ENCODE data around the gene IL24. TPM values are rescaled to one million over a fixed set of nuclear protein-coding genes. Genes with fewer than 3 reads are reported as not detected.
A peak's percentile ranks its signal among the peaks of the same experiment; 100 is the strongest.

IL24 gene
- total RNA-seq, 3 donors from 2014 or later (not counting 1 experiment from before 2014, with no cell fraction given), result not detected

DNA sequence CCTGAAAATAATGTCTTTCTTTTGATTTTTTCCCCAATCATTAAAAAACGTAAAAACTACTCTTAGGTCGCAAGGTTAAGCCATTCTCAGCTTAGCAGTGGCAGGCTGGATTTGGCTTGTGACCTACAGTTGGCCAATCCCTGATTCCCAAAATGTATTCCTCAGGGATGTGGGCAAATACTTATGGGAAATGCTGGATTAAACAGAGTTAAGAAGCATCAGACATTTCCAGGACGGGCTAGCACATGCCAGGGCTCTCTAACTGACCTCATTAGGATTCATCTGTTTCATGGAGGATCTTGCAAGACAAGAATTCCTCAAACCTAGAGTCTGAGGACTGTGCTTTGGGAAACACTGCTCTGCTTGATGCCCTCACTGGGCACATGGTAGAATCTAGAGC is 982 bp upstream of the IL24 start:
- WGBS (ENCODE audit: insufficient coverage), result 89% methylated on average over 3 of the region's 3 CpGs

DNA sequence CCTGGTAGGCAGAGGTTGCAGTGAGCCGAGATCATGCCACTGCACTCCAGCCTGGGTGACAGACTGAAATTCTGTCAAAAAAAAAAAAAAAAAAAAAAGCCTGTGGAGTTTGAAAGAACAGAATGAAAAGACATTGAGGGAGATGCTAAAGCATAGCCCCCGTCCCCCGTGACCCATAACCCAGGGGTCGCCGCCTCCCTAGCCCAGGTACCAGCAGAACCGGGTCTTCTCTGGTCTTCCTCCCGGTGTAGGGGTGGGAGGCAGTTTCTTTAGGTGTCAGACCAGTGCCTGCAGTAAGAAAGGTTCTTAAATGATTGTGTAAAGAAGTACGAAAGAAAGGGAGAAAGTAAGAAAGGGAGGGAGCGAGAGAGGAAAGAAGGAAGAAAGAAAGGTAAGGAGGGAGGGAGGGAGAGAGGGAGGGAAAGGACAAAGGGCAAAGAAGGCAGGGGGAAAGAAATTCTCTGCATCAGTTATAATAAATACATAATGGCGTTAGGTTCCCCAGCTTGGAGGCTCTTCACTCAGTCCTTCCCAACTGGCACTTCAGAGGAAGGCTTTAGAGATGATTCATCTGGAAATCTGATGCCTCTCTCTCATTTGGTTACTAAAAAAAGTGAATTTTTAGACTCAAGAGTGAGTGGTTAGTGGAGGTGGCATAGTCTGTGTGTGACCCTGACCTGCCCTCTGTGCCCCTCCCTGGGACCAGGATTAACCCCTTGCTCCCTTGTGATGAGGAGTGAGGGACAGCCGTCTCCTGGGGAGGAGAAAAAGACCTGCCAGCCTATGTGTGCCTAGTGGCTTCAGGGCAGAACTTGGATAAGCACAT is 1.1 kb downstream of the IL24 start:
- Histone ChIP-seq H3K27me3 (ENCODE audit: control insufficient read depth, insufficient read depth, low read length) (no peaks in the 10 kb centered on the region), H3K36me3 (ENCODE audit: control insufficient read depth, insufficient read depth, low read length) (peaks cover 13% of the 10 kb centered on the region), H3K4me1 (ENCODE audit: control insufficient read depth, insufficient read depth, low read length) (no peaks in the 10 kb centered on the region), H3K9me3 (ENCODE audit: control insufficient read depth, insufficient read depth, low read length) (no peaks in the 10 kb centered on the region), H3K4me3 (ENCODE audit: low read length) (no peak overlapping the region), H3K27ac (ENCODE audit: low read length) (no peak overlapping the region)
- intact Hi-C loops (cut with micrococcal nuclease), result no loop called here
- WGBS (ENCODE audit: insufficient coverage), result 89% methylated on average over 10 of the region's 11 CpGs
- DNase-seq (no peak), ATAC-seq (no peak)
- H3K4me1 Mint-ChIP-seq, result peaks cover 0 to 21% of the 10 kb centered on the region in 2 donors
- H3K27me3 Mint-ChIP-seq (ENCODE audit: low read depth in 2 of 2), result peaks cover 0 to 3% of the 10 kb centered on the region in 2 donors
- no peaks in the 10 kb centered on the region for H3K36me3 Mint-ChIP-seq
- no peak overlapping the region for H3K4me3 Mint-ChIP-seq
- TF ChIP-seq, protein P1, sequence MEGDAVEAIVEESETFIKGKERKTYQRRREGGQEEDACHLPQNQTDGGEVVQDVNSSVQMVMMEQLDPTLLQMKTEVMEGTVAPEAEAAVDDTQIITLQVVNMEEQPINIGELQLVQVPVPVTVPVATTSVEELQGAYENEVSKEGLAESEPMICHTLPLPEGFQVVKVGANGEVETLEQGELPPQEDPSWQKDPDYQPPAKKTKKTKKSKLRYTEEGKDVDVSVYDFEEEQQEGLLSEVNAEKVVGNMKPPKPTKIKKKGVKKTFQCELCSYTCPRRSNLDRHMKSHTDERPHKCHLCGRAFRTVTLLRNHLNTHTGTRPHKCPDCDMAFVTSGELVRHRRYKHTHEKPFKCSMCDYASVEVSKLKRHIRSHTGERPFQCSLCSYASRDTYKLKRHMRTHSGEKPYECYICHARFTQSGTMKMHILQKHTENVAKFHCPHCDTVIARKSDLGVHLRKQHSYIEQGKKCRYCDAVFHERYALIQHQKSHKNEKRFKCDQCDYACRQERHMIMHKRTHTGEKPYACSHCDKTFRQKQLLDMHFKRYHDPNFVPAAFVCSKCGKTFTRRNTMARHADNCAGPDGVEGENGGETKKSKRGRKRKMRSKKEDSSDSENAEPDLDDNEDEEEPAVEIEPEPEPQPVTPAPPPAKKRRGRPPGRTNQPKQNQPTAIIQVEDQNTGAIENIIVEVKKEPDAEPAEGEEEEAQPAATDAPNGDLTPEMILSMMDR (IDR thresholded peaks at IDR 0.05), result no peak
- no peaks in the 10 kb centered on the region for H3K9me3 Mint-ChIP-seq
- H3K27ac Mint-ChIP-seq, result peak overlapping the region in 1 of 2 donors; percentile 83

More for the DNA sequence above, 982 bp upstream of the IL24 start:
- H3K4me1 Mint-ChIP-seq, result peaks cover 3 to 18% of the 10 kb centered on the region in 2 donors
- no peaks in the 10 kb centered on the region for H3K36me3 Mint-ChIP-seq
- H3K27me3 ChIP-seq (ENCODE audit: control insufficient read depth, insufficient read depth, low read length), result no peaks in the 10 kb centered on the region
- no peak overlapping the region for H3K27ac ChIP-seq (ENCODE audit: low read length)
- H3K27me3 Mint-ChIP-seq (ENCODE audit: low read depth in 2 of 2), result peaks cover 0 to 3% of the 10 kb centered on the region in 2 donors
- H3K4me3 ChIP-seq (ENCODE audit: low read length), result no peak overlapping the region
- no peak overlapping the region for H3K4me3 Mint-ChIP-seq
- ATAC-seq, result no peak
- intact Hi-C loops (cut with micrococcal nuclease), result no loop called here
- H3K9me3 ChIP-seq (ENCODE audit: control insufficient read depth, insufficient read depth, low read length), result no peaks in the 10 kb centered on the region
- no peaks in the 10 kb centered on the region for H3K36me3 ChIP-seq (ENCODE audit: control insufficient read depth, insufficient read depth, low read length)
- TF ChIP-seq, protein P1 (IDR thresholded peaks at IDR 0.05), result no peak
- no peak for DNase-seq
- no peak overlapping the region for H3K27ac Mint-ChIP-seq
- H3K9me3 Mint-ChIP-seq, result no peaks in the 10 kb centered on the region
- no peaks in the 10 kb centered on the region for H3K4me1 ChIP-seq (ENCODE audit: control insufficient read depth, insufficient read depth, low read length)

DNA sequence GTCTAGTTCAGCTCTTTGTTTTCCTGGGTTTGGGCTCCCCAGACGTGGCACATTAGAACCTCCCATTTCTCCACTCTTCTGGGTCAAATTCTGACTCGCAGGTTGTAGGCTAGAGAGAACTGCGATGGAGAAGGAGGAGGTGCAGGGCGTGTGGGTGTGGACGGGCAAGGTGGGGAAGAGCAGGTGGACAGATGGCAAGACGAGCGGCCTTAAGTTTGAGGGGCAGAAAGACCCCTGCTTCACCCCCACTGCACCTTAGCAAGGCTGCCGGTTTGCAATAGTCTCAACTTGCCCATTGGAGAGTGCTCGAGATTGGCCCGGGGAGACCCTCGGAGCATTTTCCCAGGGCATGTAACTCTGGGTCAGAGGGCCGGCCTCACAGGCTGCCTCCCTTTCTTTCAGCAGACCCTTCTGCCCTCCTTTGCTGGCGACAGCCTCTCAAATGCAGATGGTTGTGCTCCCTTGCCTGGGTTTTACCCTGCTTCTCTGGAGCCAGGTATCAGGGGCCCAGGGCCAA is 1.7 kb downstream of the IL24 start:
- Histone ChIP-seq H3K36me3 (ENCODE audit: control insufficient read depth, insufficient read depth, low read length) (peaks cover 20% of the 10 kb centered on the region), H3K27ac (ENCODE audit: low read length) (no peak overlapping the region), H3K4me3 (ENCODE audit: low read length) (no peak overlapping the region), H3K27me3 (ENCODE audit: control insufficient read depth, insufficient read depth, low read length) (no peaks in the 10 kb centered on the region), H3K4me1 (ENCODE audit: control insufficient read depth, insufficient read depth, low read length) (no peaks in the 10 kb centered on the region), H3K9me3 (ENCODE audit: control insufficient read depth, insufficient read depth, low read length) (no peaks in the 10 kb centered on the region)
- intact Hi-C loops (cut with micrococcal nuclease), result no loop called here
- Mint-ChIP-seq H3K4me1 (peaks cover 0 to 26% of the 10 kb centered on the region in 2 donors), H3K27me3 (ENCODE audit: low read depth in 2 of 2) (peaks cover 0 to 3% of the 10 kb centered on the region in 2 donors), H3K4me3 (no peak overlapping the region), H3K36me3 (peaks cover 5% of the 10 kb centered on the region), H3K27ac (peak overlapping the region in 1 of 2 donors; percentile 83), H3K9me3 (no peaks in the 10 kb centered on the region)
- no peak for ATAC-seq
- 89% methylated on average over 13 of the region's 13 CpGs for WGBS (ENCODE audit: insufficient coverage)
- no peak for DNase-seq
- TF ChIP-seq, protein P1 (IDR thresholded peaks at IDR 0.05), result no peak

Measured in natural killer cell (primary cell).